Kidney (tissue), 14 donors: ENCODE data around the gene PRKAR1B. TPM values are rescaled to one million over a fixed set of nuclear protein-coding genes. Genes with fewer than 3 reads are reported as not detected.

Source experiments
- DNase-seq, 5 donors: peaks; one replicate each; pipeline ENCODE4 v3.0.0-alpha.2; 2013 to 2020
- FAIRE-seq: peaks from 2 replicates; lab custom pipeline; 2012; peaks lifted over from hg19 to GRCh38; lab: Jason Lieb, UNC
- H3K27ac ChIP-seq, 2 donors: one replicate each; pipeline ENCODE4 v1.7.0; 2013; ENCODE audit warnings: low read depth in 2 of 2, low read length in 2 of 2, inconsistent platforms in 1 of 2
- H3K27me3 ChIP-seq: one replicate; pipeline ENCODE4 v1.7.1; 2013; ENCODE audit warnings: low read length, inconsistent platforms; ENCODE audit not compliant: control insufficient read depth, insufficient read depth
- H3K36me3 ChIP-seq, 3 donors: one replicate each; pipeline versions ENCODE4 v1.7.0 to v1.7.1; 2013; ENCODE audit warnings: low read length in 3 of 3, control low read depth in 1 of 3, inconsistent platforms in 1 of 3; ENCODE audit not compliant: insufficient read depth in 3 of 3, control insufficient read depth in 2 of 3
- H3K4me1 ChIP-seq, 3 donors: one replicate each; pipeline versions ENCODE4 v1.7.0 to v1.7.1; 2013; ENCODE audit warnings: low read length in 3 of 3, inconsistent platforms in 1 of 3, low read depth in 1 of 3; ENCODE audit not compliant: control insufficient read depth in 2 of 3, insufficient read depth in 2 of 3
- H3K4me3 ChIP-seq, 3 donors: one replicate each; pipeline versions ENCODE4 v1.7.0 to v1.8.1; 2013; ENCODE audit warnings: low read length in 3 of 3, control low read depth in 1 of 3, inconsistent platforms in 1 of 3
- H3K9ac ChIP-seq, 3 donors: one replicate each; pipeline versions ENCODE4 v1.7.0 to v1.7.1; 2013; ENCODE audit warnings: low read length in 3 of 3, control low read depth in 1 of 3, inconsistent platforms in 1 of 3
- H3K9me3 ChIP-seq, 3 donors: one replicate each; pipeline versions ENCODE4 v1.7.0 to v1.7.1; 2013; ENCODE audit warnings: low read length in 3 of 3, control low read depth in 1 of 3, inconsistent platforms in 1 of 3; ENCODE audit not compliant: control insufficient read depth in 2 of 3, insufficient read depth in 1 of 3
- CTCF ChIP-seq: IDR thresholded peaks from 3 replicates; pipeline ENCODE4 v1.5.1; 2012; ENCODE audit warnings: mild to moderate bottlenecking, moderate library complexity, borderline replicate concordance; ENCODE audit not compliant: insufficient read depth; ENCODE audit errors: extremely low read depth
- intact Hi-C: fragments of 100-400 bp; cut with DNase I; formaldehyde crosslinking; loops from one replicate; pipeline ENCODE4 v1.11.1; 2022
- polyA plus RNA-seq: library from polyadenylated mRNA; stranded (reverse); fragments of 350-450 nt; fragmentation: Illumina TruSeq; extraction: RNeasy Lipid Tissue Mini Kit (QIAGEN cat#74804); gene quantifications from one replicate; pipeline ENCODE4 v1.2.3, GENCODE V29; 2014; ENCODE audit warnings: low read depth, low replicate concordance; ENCODE audit not compliant: insufficient read depth
- total RNA-seq: library from RNA; stranded (reverse); fragmentation: NEBNext Ultra II Directional; extraction: Animal tissue kit (Norgen Biotek cat#: 25700); gene quantifications from one replicate; pipeline ENCODE4 v1.2.1, GENCODE V29; 2021
- donor health status: control.
- donor health status: control.
- donor health status: control.
- donor health status: control.
- donor health status: control.
- donor health status: DM: yes; HTN: yes; CAD: no.
- donor health status: Normal renal cell carcinoma (clear cell type).

PRKAR1B gene
- total and polyA plus RNA-seq, 2 donors from 2014 or later = 15.9 to 21.4 TPM

GRCh38 chr7:548401-548800 lies 178.7 kb downstream of the PRKAR1B start:
- Histone ChIP-seq H3K9ac (no peak overlapping the region), H3K36me3 (no peaks in the 10 kb centered on the region), H3K27me3 (no peaks in the 10 kb centered on the region), H3K27ac (no peak overlapping the region), H3K9me3 (no peaks in the 10 kb centered on the region), H3K4me3 (no peak overlapping the region), H3K4me1 (peaks cover 0 to 6% (median 0%) of the 10 kb centered on the region in 3 donors)
- intact Hi-C loops = no loop called here
- no peak for FAIRE-seq
- no peak for TF ChIP-seq CTCF
- DNase-seq = peak in 1 of 5 donors; percentile 32

GRCh38 chr7:545470-545869 lies 181.6 kb downstream of the PRKAR1B start:
- H3K9ac ChIP-seq = no peak overlapping the region
- DNase-seq (peak in 1 of 5 donors; percentile 42), FAIRE-seq (no peak)
- no peak for TF ChIP-seq CTCF
- H3K9me3 ChIP-seq = peaks cover 0 to 5% (median 0%) of the 10 kb centered on the region in 3 donors
- no peak overlapping the region for H3K27ac ChIP-seq
- no peak overlapping the region for H3K4me3 ChIP-seq
- intact Hi-C loops = no loop called here
- no peaks in the 10 kb centered on the region for H3K4me1 ChIP-seq
- no peaks in the 10 kb centered on the region for H3K27me3 ChIP-seq
- H3K36me3 ChIP-seq = no peaks in the 10 kb centered on the region

GRCh38 chr7:544338-545221 lies 182.5 kb downstream of the PRKAR1B start:
- H3K36me3 ChIP-seq = no peaks in the 10 kb centered on the region
- no peak overlapping the region for H3K27ac ChIP-seq
- H3K9me3 ChIP-seq = peaks cover 0 to 5% (median 0%) of the 10 kb centered on the region in 3 donors
- no peaks in the 10 kb centered on the region for H3K4me1 ChIP-seq
- H3K9ac ChIP-seq = no peak overlapping the region
- intact Hi-C loops = no loop called here
- no peak overlapping the region for H3K4me3 ChIP-seq
- no peaks in the 10 kb centered on the region for H3K27me3 ChIP-seq
- DNase-seq (peak in 1 of 5 donors; percentile 25), FAIRE-seq (no peak)
- TF ChIP-seq CTCF = no peak
